Neuronal stem cell (in vitro differentiated cells): ENCODE measurements around the gene JPH4.

Source experiments
- DNase-seq: peaks from one replicate; pipeline ENCODE4 v3.0.0-alpha.2; 2013; ENCODE audit warnings: low spot score
- H2AFZ ChIP-seq: one replicate; pipeline ENCODE4 v1.6.1; 2013; ENCODE audit warnings: mild to moderate bottlenecking, low read length, inconsistent platforms
- H2AK5ac ChIP-seq: 2 replicates; pipeline ENCODE4 v1.6.1; 2013; ENCODE audit warnings: low read depth, mild to moderate bottlenecking, inconsistent platforms, low read length, moderate library complexity, mixed read lengths
- H2BK120ac ChIP-seq: 2 replicates; pipeline ENCODE4 v1.6.1; 2013; ENCODE audit warnings: low read depth, mild to moderate bottlenecking, inconsistent platforms, low read length, moderate library complexity, mixed read lengths
- H2BK12ac ChIP-seq: one replicate; pipeline ENCODE4 v1.6.1; 2013; ENCODE audit warnings: low read length, inconsistent platforms
- H2BK15ac ChIP-seq: 2 replicates; pipeline ENCODE4 v1.6.1; 2013; ENCODE audit warnings: mild to moderate bottlenecking, low read length, inconsistent platforms, mixed read lengths
- H2BK5ac ChIP-seq: one replicate; pipeline ENCODE4 v1.6.1; 2013; ENCODE audit warnings: inconsistent platforms, mild to moderate bottlenecking, low read length, moderate library complexity
- H3K14ac ChIP-seq: one replicate; pipeline ENCODE4 v1.6.1; 2013; ENCODE audit warnings: low read length, inconsistent platforms
- H3K18ac ChIP-seq: 2 replicates; pipeline ENCODE4 v1.6.1; 2013; ENCODE audit warnings: low read length, inconsistent platforms
- H3K23ac ChIP-seq: 2 replicates; pipeline ENCODE4 v1.6.1; 2013; ENCODE audit warnings: low read depth, mild to moderate bottlenecking, mixed read lengths, low read length, inconsistent platforms; ENCODE audit not compliant: poor library complexity
- H3K27ac ChIP-seq: replicated peaks from 3 replicates; pipeline ENCODE4 v1.5.1; 2013; ENCODE audit warnings: low read length, inconsistent platforms
- H3K27me3 ChIP-seq, 3 experiments: 2 replicates each; pipeline ENCODE4 v1.6.1; 2013; ENCODE audit warnings: low read length in 3 of 3, mild to moderate bottlenecking in 2 of 3, inconsistent platforms in 1 of 3, low read depth in 1 of 3, mixed read lengths in 1 of 3, moderate library complexity in 1 of 3; ENCODE audit not compliant: control insufficient read depth in 3 of 3, insufficient read depth in 3 of 3
- H3K36me3 ChIP-seq, 2 donors: replicated peaks in 1 of 2; 2 replicates each; pipeline ENCODE4 v1.6.1; 2013; ENCODE audit warnings: low read length in 2 of 2; ENCODE audit not compliant: control insufficient read depth in 2 of 2, insufficient read depth in 2 of 2
- H3K4ac ChIP-seq: 2 replicates; pipeline ENCODE4 v1.6.1; 2013; ENCODE audit warnings: inconsistent platforms, mild to moderate bottlenecking, low read length, moderate library complexity
- H3K4me1 ChIP-seq, 2 donors: 1 replicate in 1 of 2; 2 replicates in 1 of 2; pipeline ENCODE4 v1.6.1; 2013; ENCODE audit warnings: low read length in 2 of 2, low read depth in 1 of 2; ENCODE audit not compliant: control insufficient read depth in 2 of 2, insufficient read depth in 1 of 2
- H3K4me2 ChIP-seq: one replicate; pipeline ENCODE4 v1.6.1; 2013; ENCODE audit warnings: mild to moderate bottlenecking, low read length, inconsistent platforms; ENCODE audit not compliant: insufficient read depth, poor library complexity, severe bottlenecking
- H3K4me3 ChIP-seq, 2 donors: 2 replicates each; pipeline ENCODE4 v1.5.1; 2013; ENCODE audit warnings: low read length in 2 of 2, mild to moderate bottlenecking in 2 of 2, inconsistent platforms in 1 of 2, moderate library complexity in 1 of 2
- H3K79me1 ChIP-seq: one replicate; pipeline ENCODE4 v1.6.1; 2013; ENCODE audit warnings: low read depth, mild to moderate bottlenecking, inconsistent platforms, low read length, moderate library complexity
- H3K9ac ChIP-seq: one replicate; pipeline ENCODE4 v1.6.1; 2013; ENCODE audit warnings: mild to moderate bottlenecking, low read depth, low read length, inconsistent platforms; ENCODE audit not compliant: poor library complexity
- H3K9me3 ChIP-seq, 2 donors: replicated peaks in 1 of 2; 2 replicates each; pipeline versions ENCODE3 to v1.6.1; 2013; ENCODE audit warnings: low read length in 2 of 2, mild to moderate bottlenecking in 2 of 2, inconsistent platforms in 1 of 2, low read depth in 1 of 2, mixed read lengths in 1 of 2, moderate library complexity in 1 of 2; ENCODE audit not compliant: control insufficient read depth in 2 of 2, insufficient read depth in 1 of 2
- H4K8ac ChIP-seq: one replicate; pipeline ENCODE4 v1.6.1; 2013; ENCODE audit warnings: low read depth, mild to moderate bottlenecking, inconsistent platforms, low read length, moderate library complexity
- H4K91ac ChIP-seq: one replicate; pipeline ENCODE4 v1.6.1; 2013; ENCODE audit warnings: low read length, low read depth, mild to moderate bottlenecking, inconsistent platforms; ENCODE audit not compliant: poor library complexity
- WGBS, 2 donors: extraction: QIAGEN DNeasy Blood & Tissue Kit; methylation state at CpG; one replicate each; pipeline ENCODE4 v1.1.7; 2013; ENCODE audit warnings: missing lambda C conversion rate in 2 of 2, mixed read lengths in 1 of 2; ENCODE audit not compliant: insufficient read length in 2 of 2, insufficient replicate concordance in 1 of 2; ENCODE audit errors: extremely low coverage in 2 of 2; 5-methylcytosine and 5-hydroxymethylcytosine counted together

Gene JPH4

DNA sequence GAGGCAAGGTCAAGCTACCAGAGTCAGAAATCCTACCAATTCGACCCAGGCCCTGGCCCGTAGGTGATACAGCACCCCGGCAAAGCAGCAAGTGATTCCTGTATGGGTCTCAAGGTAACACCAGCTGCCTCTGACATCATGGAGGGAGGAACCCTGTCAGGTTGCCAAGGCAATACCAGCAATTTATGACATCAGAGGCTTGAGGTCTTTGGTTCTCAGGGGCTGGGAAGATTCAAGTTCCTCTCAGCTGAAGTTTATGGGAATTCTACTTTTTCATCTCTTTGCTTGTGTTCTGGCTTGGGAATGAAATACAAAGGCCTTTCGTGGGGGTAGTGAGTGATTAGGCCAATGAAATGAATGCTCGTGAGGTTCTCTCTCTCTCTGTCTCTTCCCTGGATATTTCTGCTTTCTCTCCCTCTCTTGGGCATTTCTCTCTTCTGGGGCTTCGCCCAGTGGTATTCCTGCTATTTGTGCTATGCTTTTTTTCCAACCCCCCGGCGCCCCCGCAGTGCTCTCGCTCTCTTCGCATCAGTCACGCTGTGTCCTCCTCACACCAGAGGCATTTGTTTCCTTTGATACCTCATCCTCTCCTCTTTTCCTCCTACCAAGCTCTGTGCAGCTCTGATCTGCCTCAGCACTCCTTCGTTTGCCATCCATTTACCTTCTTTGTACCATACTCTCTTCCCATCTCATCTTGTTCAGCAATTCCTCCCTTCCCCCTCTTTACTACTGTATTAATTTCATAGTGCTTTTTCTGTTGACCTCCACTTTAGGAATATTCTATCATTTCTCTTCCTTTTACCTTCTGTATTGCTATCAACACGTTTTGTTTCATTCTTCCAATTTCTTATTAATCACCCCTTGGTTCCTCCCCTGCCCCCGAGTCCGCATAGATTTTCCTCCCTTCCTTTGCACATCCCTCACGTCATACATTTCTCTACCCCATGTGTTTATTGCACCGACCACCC is 30.0 kb downstream of the JPH4 start:
- H3K27ac ChIP-seq, result peak overlapping the region; percentile 49

DNA sequence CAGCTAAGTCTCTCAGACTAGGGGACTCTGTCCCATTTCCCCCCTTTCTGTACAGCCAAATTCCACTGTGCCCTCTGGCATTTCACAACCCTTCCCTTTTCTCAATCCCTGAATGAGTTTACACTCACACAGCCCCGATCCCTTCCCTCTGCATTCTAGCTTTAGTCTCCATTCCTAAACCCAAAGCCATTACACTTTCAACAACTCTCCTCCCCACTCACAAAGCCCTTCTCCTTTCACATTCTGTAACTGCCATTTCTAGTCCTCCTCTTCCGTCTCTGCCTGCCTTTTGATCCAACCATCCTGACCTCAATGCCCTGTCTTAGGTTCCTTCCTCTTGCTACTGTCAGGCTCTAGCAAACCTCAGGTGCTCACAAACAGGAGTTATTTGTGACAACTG is 30.7 kb downstream of the JPH4 start:
- Histone ChIP-seq H3K23ac (no peak overlapping the region), H2BK5ac (no peak overlapping the region), H2BK12ac (no peak overlapping the region), H3K27me3 (no peaks in the 10 kb centered on the region), H4K8ac (no peak overlapping the region), H3K18ac (no peak overlapping the region), H2AFZ (no peak overlapping the region), H3K79me1 (peaks cover 5% of the 10 kb centered on the region), H2BK15ac (no peak overlapping the region), H4K91ac (no peak overlapping the region), H3K27ac (peak overlapping the region; percentile 5), H3K4ac (no peak overlapping the region), H3K4me3 (no peak overlapping the region), H3K36me3 (peaks cover 3 to 5% of the 10 kb centered on the region in 2 donors), H2AK5ac (no peak overlapping the region), H3K4me1 (peaks cover 19 to 37% of the 10 kb centered on the region in 2 donors), H2BK120ac (no peak overlapping the region), H3K9ac (no peak overlapping the region), H3K9me3 (no peaks in the 10 kb centered on the region), H3K4me2 (no peak overlapping the region), H3K14ac (no peak overlapping the region)
- WGBS, 2 donors, result no CpG with 5 or more reads among the region's 2 CpGs
- DNase-seq, result no peak

More for the DNA sequence above, 30.0 kb downstream of the JPH4 start:
- no peak overlapping the region for H4K8ac ChIP-seq
- H3K4me2 ChIP-seq, result no peak overlapping the region
- no peak overlapping the region for H3K4ac ChIP-seq
- H2BK5ac ChIP-seq, result no peak overlapping the region
- H3K18ac ChIP-seq, result no peak overlapping the region
- DNase-seq, result no peak
- H2BK120ac ChIP-seq, result no peak overlapping the region
- H3K9ac ChIP-seq, result no peak overlapping the region
- H2AK5ac ChIP-seq, result no peak overlapping the region
- no CpG with 5 or more reads among the region's 18 CpGs for WGBS, 2 donors
- peaks cover 5% of the 10 kb centered on the region for H3K79me1 ChIP-seq
- peaks cover 19 to 37% of the 10 kb centered on the region in 2 donors for H3K4me1 ChIP-seq
- H3K4me3 ChIP-seq, result no peak overlapping the region
- H2AFZ ChIP-seq, result no peak overlapping the region
- no peak overlapping the region for H2BK15ac ChIP-seq
- no peak overlapping the region for H3K23ac ChIP-seq
- no peak overlapping the region for H2BK12ac ChIP-seq
- H3K36me3 ChIP-seq, result no peaks in the 10 kb centered on the region
- no peaks in the 10 kb centered on the region for H3K9me3 ChIP-seq
- H4K91ac ChIP-seq, result no peak overlapping the region
- H3K27me3 ChIP-seq, result no peaks in the 10 kb centered on the region
- H3K14ac ChIP-seq, result no peak overlapping the region

DNA sequence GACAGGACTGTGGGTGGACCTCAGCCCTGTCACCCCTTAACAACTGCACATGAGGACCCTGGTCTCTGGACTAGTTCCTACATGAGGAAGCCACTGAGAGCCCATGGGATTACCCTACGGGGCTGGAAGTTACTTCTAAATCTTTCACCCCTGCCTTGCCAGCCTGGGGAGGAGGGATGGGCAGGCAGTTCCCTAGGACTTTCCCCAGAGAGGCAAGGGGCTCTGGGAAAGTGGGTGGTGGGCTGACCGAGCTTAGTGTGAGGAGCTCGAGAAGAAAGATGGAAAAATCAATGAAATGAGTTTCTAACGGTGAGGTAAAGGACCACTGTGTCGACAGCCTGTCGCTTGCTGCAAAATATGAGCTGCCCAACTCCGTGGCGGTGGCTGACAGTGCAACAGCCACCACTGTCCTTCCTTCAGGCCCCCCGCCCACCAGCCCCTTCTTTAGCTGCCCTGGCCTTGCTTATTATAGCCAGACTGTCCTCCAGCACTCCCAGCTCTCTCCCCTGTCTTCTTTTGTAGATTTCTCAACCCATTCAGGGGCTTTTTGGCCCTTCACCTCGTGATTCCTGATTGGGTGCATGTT is 32.0 kb downstream of the JPH4 start:
- no peak overlapping the region for H3K14ac ChIP-seq
- no peak overlapping the region for H4K91ac ChIP-seq
- H3K23ac ChIP-seq, result no peak overlapping the region
- no peak overlapping the region for H3K18ac ChIP-seq
- H3K27ac ChIP-seq, result no peak overlapping the region
- peaks cover 19 to 37% of the 10 kb centered on the region in 2 donors for H3K4me1 ChIP-seq
- no peak overlapping the region for H2BK5ac ChIP-seq
- H2AK5ac ChIP-seq, result no peak overlapping the region
- no peak overlapping the region for H3K9ac ChIP-seq
- H3K79me1 ChIP-seq, result peaks cover 5% of the 10 kb centered on the region
- no peak overlapping the region for H3K4me3 ChIP-seq
- no peak overlapping the region for H2BK12ac ChIP-seq
- no peak overlapping the region for H3K4ac ChIP-seq
- no peak overlapping the region for H2BK120ac ChIP-seq
- H3K9me3 ChIP-seq, result no peaks in the 10 kb centered on the region
- H3K27me3 ChIP-seq, result no peaks in the 10 kb centered on the region
- H2AFZ ChIP-seq, result no peak overlapping the region
- peaks cover 5 to 6% of the 10 kb centered on the region in 2 donors for H3K36me3 ChIP-seq
- no peak overlapping the region for H4K8ac ChIP-seq
- no CpG with 5 or more reads among the region's 10 CpGs for WGBS, 2 donors
- no peak for DNase-seq
- H2BK15ac ChIP-seq, result no peak overlapping the region
- no peak overlapping the region for H3K4me2 ChIP-seq

DNA sequence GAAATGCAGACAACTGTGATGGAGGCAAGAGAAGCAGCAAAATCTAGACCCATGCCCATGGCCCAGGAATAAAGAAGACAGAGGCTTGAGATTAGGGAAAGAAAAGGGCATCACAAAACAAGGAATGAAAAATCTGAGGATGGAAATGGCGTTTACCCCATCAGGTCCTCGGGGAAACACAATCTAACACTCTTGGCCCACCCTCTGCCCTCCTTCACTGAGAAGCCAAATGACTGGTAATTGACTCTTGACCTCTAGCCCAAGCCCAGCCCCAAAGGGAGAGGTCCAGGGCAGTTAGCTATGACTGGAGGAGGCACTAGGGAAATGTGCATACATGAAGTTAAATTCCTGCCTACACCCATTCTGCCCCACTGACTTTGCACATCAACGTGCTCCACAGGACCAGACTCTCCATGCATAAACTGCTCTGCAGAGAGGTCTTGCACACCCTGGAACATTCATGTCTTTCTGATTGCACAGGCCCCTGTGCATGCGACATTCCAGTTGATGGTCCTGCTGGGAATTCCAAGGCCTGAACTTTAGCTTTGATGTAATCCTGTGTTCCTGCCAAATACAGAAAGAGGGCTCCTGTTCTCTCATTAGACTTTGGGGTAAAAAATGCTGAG is 32.7 kb downstream of the JPH4 start:
- Histone ChIP-seq H2BK15ac (no peak overlapping the region), H3K18ac (no peak overlapping the region), H4K8ac (no peak overlapping the region), H3K9ac (no peak overlapping the region), H2AFZ (no peak overlapping the region), H3K4me1 (peaks cover 19 to 37% of the 10 kb centered on the region in 2 donors), H3K36me3 (peaks cover 5 to 6% of the 10 kb centered on the region in 2 donors), H3K4ac (no peak overlapping the region), H3K9me3 (no peaks in the 10 kb centered on the region), H3K23ac (no peak overlapping the region), H4K91ac (no peak overlapping the region), H3K27ac (no peak overlapping the region), H3K4me2 (no peak overlapping the region), H2BK12ac (no peak overlapping the region), H3K14ac (no peak overlapping the region), H2AK5ac (no peak overlapping the region), H3K79me1 (peaks cover 5% of the 10 kb centered on the region), H3K4me3 (no peak overlapping the region), H3K27me3 (no peaks in the 10 kb centered on the region), H2BK5ac (no peak overlapping the region), H2BK120ac (no peak overlapping the region)
- DNase-seq, result no peak
- WGBS, 2 donors, result no CpG with 5 or more reads among the region's 4 CpGs
